H1 (cell line): ENCODE results near the gene FGFBP3. TPM values are rescaled to one million over a fixed set of nuclear protein-coding genes. Genes with fewer than 3 reads are reported as not detected.

Source experiments
- CTCF ChIA-PET: fragments of 300-600 bp; sonication (Branson Sonifier 250); formaldehyde crosslinking; loops from one replicate; lab custom pipeline; 2021; ENCODE audit not compliant: partially characterized antibody; lab: Charles Lee
- POLR2A ChIA-PET: fragments of 300-600 bp; sonication (Branson Sonifier 250); formaldehyde crosslinking; loops from one replicate; lab custom pipeline; 2021; ENCODE audit warnings: inconsistent platforms; ENCODE audit not compliant: partially characterized antibody; lab: Charles Lee
- DNase-seq, 2 experiments: peaks; one replicate each; pipeline versions ENCODE4 v3.0.0 to v3.0.0-alpha.2; 2010 to 2022; ENCODE audit warnings: low spot score in 2 of 2, low read depth in 1 of 2, mixed read lengths in 1 of 2
- FAIRE-seq: peaks from 2 replicates; lab custom pipeline; 2011; peaks lifted over from hg19 to GRCh38; lab: Jason Lieb, UNC
- H2AFZ ChIP-seq: 2 replicates; pipeline ENCODE4 v1.8.1; 2012; ENCODE audit warnings: low read length, inconsistent platforms
- H2AK5ac ChIP-seq: 2 replicates; pipeline ENCODE4 v1.6.1; 2013; ENCODE audit warnings: low read depth, low read length
- H2BK120ac ChIP-seq: replicated peaks from 2 replicates; pipeline ENCODE3; 2013; ENCODE audit warnings: low read depth, low read length, inconsistent platforms
- H2BK12ac ChIP-seq: 2 replicates; pipeline ENCODE4 v1.6.1; 2013; ENCODE audit warnings: low read depth, low read length
- H2BK15ac ChIP-seq: 2 replicates; pipeline ENCODE4 v1.6.1; 2013; ENCODE audit warnings: low read length
- H2BK20ac ChIP-seq: 2 replicates; pipeline ENCODE4 v1.6.1; 2013; ENCODE audit warnings: low read length
- H2BK5ac ChIP-seq: 2 replicates; pipeline ENCODE4 v1.6.1; 2013; ENCODE audit warnings: low read depth, low read length
- H3K14ac ChIP-seq: 2 replicates; pipeline ENCODE4 v1.6.1; 2013; ENCODE audit warnings: inconsistent platforms; ENCODE audit not compliant: insufficient read length
- H3K18ac ChIP-seq: 2 replicates; pipeline ENCODE4 v1.6.1; 2013; ENCODE audit warnings: low read length; ENCODE audit errors: extremely low read depth
- H3K23ac ChIP-seq: 2 replicates; pipeline ENCODE4 v1.6.1; 2013; ENCODE audit warnings: inconsistent platforms; ENCODE audit not compliant: insufficient read length
- H3K23me2 ChIP-seq: 2 replicates; pipeline ENCODE4 v1.6.1; 2013; ENCODE audit warnings: low read depth, low read length
- H3K27ac ChIP-seq: 2 replicates; pipeline ENCODE4 v1.6.1; 2011; ENCODE audit warnings: low read depth, low read length, inconsistent platforms
- H3K27me3 ChIP-seq, 4 experiments: replicated peaks in 1 of 4; 1 replicate in 1 of 4; 2 replicates in 3 of 4; pipeline versions ENCODE4 v1.6.1 to v1.8.1; 2011 to 2013; ENCODE audit warnings: low read length in 3 of 4, mild to moderate bottlenecking in 3 of 4, inconsistent platforms in 2 of 4, mixed read lengths in 2 of 4, moderate library complexity in 1 of 4; ENCODE audit not compliant: control insufficient read depth in 3 of 4, insufficient read depth in 3 of 4; ENCODE audit errors: extremely low read depth in 1 of 4
- H3K36me3 ChIP-seq, 4 experiments: 2 replicates each; pipeline versions ENCODE4 v1.6.1 to v1.8.1; 2011 to 2013; ENCODE audit warnings: mild to moderate bottlenecking in 4 of 4, low read length in 3 of 4, moderate library complexity in 2 of 4, control low read depth in 1 of 4, inconsistent platforms in 1 of 4; ENCODE audit not compliant: insufficient read depth in 4 of 4, control insufficient read depth in 2 of 4
- H3K4ac ChIP-seq: replicated peaks from 2 replicates; pipeline ENCODE3; 2013; ENCODE audit warnings: low read length, low read depth, mixed read lengths, inconsistent platforms; ENCODE audit not compliant: insufficient read length
- H3K4me1 ChIP-seq, 4 experiments: replicated peaks in 1 of 4; 1 replicate in 1 of 4; 2 replicates in 3 of 4; pipeline versions ENCODE4 v1.6.1 to v1.8.1; 2011 to 2013; ENCODE audit warnings: low read length in 3 of 4, inconsistent platforms in 2 of 4, mixed read lengths in 1 of 4; ENCODE audit not compliant: insufficient read depth in 4 of 4, control insufficient read depth in 3 of 4
- H3K4me2 ChIP-seq, 2 experiments: 2 replicates each; pipeline versions ENCODE4 v1.6.1 to v1.8.1; 2011 to 2013; ENCODE audit warnings: low read depth in 2 of 2, low read length in 2 of 2, control low read depth in 1 of 2, inconsistent platforms in 1 of 2, mild to moderate bottlenecking in 1 of 2; ENCODE audit not compliant: insufficient read depth in 1 of 2
- H3K4me3 ChIP-seq, 4 experiments: fragments of 200-600, 300-600 bp in 1 of 4; sonication (generic), shearing (Covaris generic), sonication (Bioruptor Twin) in 1 of 4; 2 replicates each; pipeline versions ENCODE4 v1.5.1 to v1.8.1; 2011 to 2016; ENCODE audit warnings: low read length in 4 of 4, low read depth in 3 of 4, control low read depth in 2 of 4, inconsistent platforms in 2 of 4, mild to moderate bottlenecking in 2 of 4, mixed read lengths in 1 of 4, moderate library complexity in 1 of 4; ENCODE audit not compliant: insufficient read depth in 2 of 4; ENCODE audit errors: extremely low read depth in 1 of 4
- H3K56ac ChIP-seq: replicated peaks from 2 replicates; pipeline ENCODE3; 2013; ENCODE audit warnings: low read depth, mild to moderate bottlenecking, mixed read lengths, low read length, inconsistent platforms; ENCODE audit not compliant: insufficient read length
- H3K79me1 ChIP-seq: 2 replicates; pipeline ENCODE4 v1.6.1; 2013; ENCODE audit warnings: low read depth, low read length, control low read depth
- H3K79me2 ChIP-seq, 2 experiments: 2 replicates each; pipeline versions ENCODE4 v1.6.1 to v1.8.1; 2012 to 2013; ENCODE audit warnings: low read length in 2 of 2, mild to moderate bottlenecking in 2 of 2, inconsistent platforms in 1 of 2; ENCODE audit not compliant: insufficient read depth in 2 of 2, control insufficient read depth in 1 of 2
- H3K9ac ChIP-seq, 4 experiments: replicated peaks in 1 of 4; 1 replicate in 1 of 4; 2 replicates in 3 of 4; pipeline versions ENCODE4 v1.6.1 to v1.8.1; 2011 to 2013; ENCODE audit warnings: low read depth in 3 of 4, low read length in 3 of 4, control low read depth in 2 of 4, mild to moderate bottlenecking in 2 of 4, moderate library complexity in 2 of 4, inconsistent platforms in 1 of 4; ENCODE audit errors: extremely low read depth in 1 of 4
- H3K9me3 ChIP-seq, 2 experiments: 2 replicates each; pipeline versions ENCODE4 v1.6.1 to v1.8.1; 2012 to 2013; ENCODE audit warnings: mild to moderate bottlenecking in 2 of 2, moderate library complexity in 2 of 2, control low read depth in 1 of 2, inconsistent platforms in 1 of 2, low read depth in 1 of 2, low read length in 1 of 2, mixed read lengths in 1 of 2; ENCODE audit not compliant: insufficient read depth in 2 of 2
- H4K20me1 ChIP-seq, 2 experiments: replicated peaks in 1 of 2; 2 replicates each; pipeline versions ENCODE3 to v1.8.1; 2011 to 2013; ENCODE audit warnings: inconsistent platforms in 2 of 2, low read length in 2 of 2, mild to moderate bottlenecking in 1 of 2; ENCODE audit not compliant: insufficient read depth in 2 of 2, control insufficient read depth in 1 of 2
- H4K5ac ChIP-seq: 2 replicates; pipeline ENCODE4 v1.6.1; 2013; ENCODE audit warnings: low read length, low read depth, mixed read lengths, inconsistent platforms; ENCODE audit not compliant: insufficient read length
- H4K8ac ChIP-seq: 2 replicates; pipeline ENCODE4 v1.8.0; 2013; ENCODE audit warnings: mild to moderate bottlenecking, moderate library complexity, low read length, inconsistent platforms; ENCODE audit not compliant: insufficient read depth; ENCODE audit errors: extremely low read depth
- H4K91ac ChIP-seq: replicated peaks from 2 replicates; pipeline ENCODE3; 2013; ENCODE audit warnings: low read length, mixed read lengths, inconsistent platforms; ENCODE audit not compliant: insufficient read length
- BCL11A ChIP-seq, 2 experiments: IDR thresholded peaks; one replicate each; pipeline ENCODE4 v1.6.1; 2011; ENCODE audit warnings: low read depth in 2 of 2, low read length in 2 of 2, mild to moderate bottlenecking in 2 of 2
- RBBP5 ChIP-seq: IDR thresholded peaks from 2 replicates; pipeline ENCODE4 v1.7.1; 2012; ENCODE audit warnings: low read depth, mild to moderate bottlenecking, inconsistent platforms, low read length, moderate library complexity, borderline replicate concordance
- WGBS, 2 experiments: shearing (Covaris generic) in 1 of 2; methylation state at CpG; one replicate each; pipeline versions ENCODE4 v1.1.6 to v1.1.7; 2013 to 2015; ENCODE audit warnings: low lambda C conversion rate in 2 of 2, mixed read lengths in 2 of 2, inconsistent platforms in 1 of 2, low coverage in 1 of 2, missing lambda C conversion rate in 1 of 2; ENCODE audit not compliant: insufficient replicate concordance in 2 of 2, insufficient coverage in 1 of 2, insufficient read length in 1 of 2; ENCODE audit errors: extremely low coverage in 1 of 2, missing lambda C conversion rate in 1 of 2; 5-methylcytosine and 5-hydroxymethylcytosine counted together
- polyA plus RNA-seq, 7 experiments: library from polyadenylated mRNA; depleted of rRNA in 3 of 7; stranded (reverse) in 5 of 7; unstranded in 2 of 7; fragments of >200 nt in 5 of 7; fragments of 200-250 nt in 2 of 7; gene quantifications; 1 replicate in 5 of 7; 2 replicates in 1 of 7; 4 replicates in 1 of 7; pipeline versions ENCODE4 v1.2.1 to v1.2.3, GENCODE V29; 2011 to 2013; ENCODE audit warnings: missing spikeins in 2 of 7, mixed read lengths in 2 of 7
- total RNA-seq: library from RNA; stranded (reverse); fragmentation: NEBNext Ultra II Directional; extraction: Animal tissue kit (Norgen Biotek cat#: 25700); gene quantifications from 2 replicates; pipeline ENCODE4 v1.2.1, GENCODE V29; 2021

FGFBP3 gene
- total and polyA plus RNA-seq, 2 of the 8 experiments (the other 6 are each of a cell fraction or from before 2014, with no cell fraction given) = 54.6 to 115 TPM

GRCh38 chr10:91885362-91886079 lies 23.8 kb downstream of the FGFBP3 start:
- Histone ChIP-seq H3K4ac (peak overlapping the region; percentile 94), H4K91ac (peak overlapping the region; percentile 99), H3K79me2 (no peaks in the 10 kb centered on the region), H3K4me2 (peak overlapping the region in 1 of 2 experiments; percentile 46; a peak in 1 of 4 replicates), H3K4me1 (peaks cover 11 to 32% (median 23%) of the 10 kb centered on the region in 4 experiments), H2BK120ac (peak overlapping the region; percentile 99), H3K23me2 (no peaks in the 10 kb centered on the region), H3K23ac (no peak overlapping the region), H4K5ac (peak overlapping the region; percentile 70), H2AK5ac (peak overlapping the region; percentile 77), H4K20me1 (no peaks in the 10 kb centered on the region), H2AFZ (no peak overlapping the region), H3K4me3 (no peak overlapping the region), H4K8ac (no peak overlapping the region), H2BK20ac (peak overlapping the region; percentile 99), H3K36me3 (no peaks in the 10 kb centered on the region), H3K9me3 (no peaks in the 10 kb centered on the region), H3K79me1 (no peaks in the 10 kb centered on the region), H3K9ac (no peak overlapping the region), H3K27me3 (no peaks in the 10 kb centered on the region), H3K27ac (no peak overlapping the region), H3K18ac (peak overlapping the region; percentile 76), H3K14ac (no peak overlapping the region), H2BK15ac (no peak overlapping the region), H2BK5ac (peak overlapping the region; percentile 96; the same call in 1 of the 2 replicates), H3K56ac (peak overlapping the region; percentile 24), H2BK12ac (peak overlapping the region; percentile 96)
- no peak for TF ChIP-seq RBBP5
- no peak for TF ChIP-seq BCL11A (IDR thresholded peaks at IDR 0.05; ENCODE audit: low read depth in 2 of 2, low read length in 2 of 2)
- ChIA-PET CTCF (interaction anchor here (1.2 kb wide), 1 partner anchor 27 kb away, joined by 6 read pairs; no protein-coding TSS in a partner anchor), POLR2A (interaction anchor here (1.7 to 3.4 kb wide), 4 partner anchors 8 to 38 kb away, joined by 6 to 26 read pairs (median 16); partner anchors contain the start of genes BTAF1 and FGFBP3)
- WGBS, 2 experiments = 92% methylated on average over 9 of the region's 9 CpGs; no CpG with 5 or more reads in 1 of the 2 experiments
- DNase-seq (no peak), FAIRE-seq (no peak)
